ENCODE measurements around the gene ADRM1. TPM values are rescaled to one million over a fixed set of nuclear protein-coding genes. Genes with fewer than 3 reads are reported as not detected.

Gene ADRM1
- total and polyA plus RNA-seq, 2 experiments from 2014 or later, result 206 to 243 TPM

DNA sequence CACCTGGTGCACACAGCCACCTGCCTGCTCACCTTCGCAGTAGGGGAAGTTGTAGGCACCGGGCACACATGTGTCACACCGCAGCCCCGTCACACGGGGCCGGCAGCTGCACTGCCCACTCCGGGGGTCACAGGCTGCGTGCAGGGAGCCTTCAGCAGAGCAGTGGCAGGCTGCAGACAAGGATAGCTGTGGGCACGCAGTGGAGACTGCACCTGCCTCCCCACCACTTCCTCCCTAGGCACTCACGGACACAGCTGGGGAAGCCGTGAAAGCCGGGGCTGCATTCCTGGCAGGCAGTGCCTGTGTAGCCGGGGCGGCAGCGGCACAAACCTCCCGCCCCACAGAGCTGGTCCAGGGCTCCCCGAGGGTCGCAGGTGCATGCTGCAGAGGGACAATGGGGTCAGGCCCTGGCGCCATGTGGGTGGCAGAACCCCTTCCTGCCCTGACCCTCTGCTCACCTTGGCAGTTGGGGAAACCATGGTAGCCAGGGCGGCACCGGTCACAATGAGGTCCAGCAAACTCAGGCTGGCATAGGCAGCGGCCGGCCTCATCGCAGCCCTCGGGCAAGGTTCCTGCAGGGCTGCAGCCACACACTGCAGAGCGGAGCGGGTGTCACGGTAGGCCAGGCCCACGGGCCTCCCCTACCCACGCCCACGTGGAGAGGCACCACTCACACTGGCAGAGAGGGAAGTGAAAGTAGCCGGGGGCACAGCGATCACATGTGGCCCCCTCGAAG lies 34.9 kb downstream of the ADRM1 start (continued):
- TF ChIP-seq REST (IDR thresholded peaks at IDR 0.05; ENCODE audit: unreplicated experiment) (no peak), NANOG (IDR thresholded peaks at IDR 0.05; ENCODE audit: borderline replicate concordance) (no peak)

- H3K27ac Mint-ChIP-seq, result no peak overlapping the region
- Histone ChIP-seq H3F3A (replicated peaks; ENCODE audit: low read depth) (peaks cover 12% of the 10 kb centered on the region; the same call in 1 of the 2 replicates), H2AFZ (no peak overlapping the region), H3K4me1 (ENCODE audit: insufficient read depth) (no peaks in the 10 kb centered on the region), H4K20me1 (replicated peaks; ENCODE audit: insufficient read depth) (no peaks in the 10 kb centered on the region; the same call in 1 of the 2 replicates), H3K4me2 (no peak overlapping the region), H3K79me2 (replicated peaks; ENCODE audit: insufficient read depth) (peaks cover 12% of the 10 kb centered on the region; the same call in 1 of the 2 replicates), H3K4me3 (no peak overlapping the region), H3K36me3 (ENCODE audit: insufficient read depth) (peaks cover 27% of the 10 kb centered on the region), H3K27me3 (ENCODE audit: insufficient read depth) (no peaks in the 10 kb centered on the region), H3K9me2 (ENCODE audit: insufficient read depth) (no peaks in the 10 kb centered on the region), H3K27ac (ENCODE audit: low read depth) (no peak overlapping the region)
- peaks cover 53% of the 10 kb centered on the region for H3K36me3 Mint-ChIP-seq (ENCODE audit: low read depth)
- DNase-seq (ENCODE audit: low spot score) (no peak), ATAC-seq (no peak)
- H3K4me3 Mint-ChIP-seq, result no peak overlapping the region
- no peaks in the 10 kb centered on the region for H3K4me1 Mint-ChIP-seq
- H3K27me3 Mint-ChIP-seq (ENCODE audit: insufficient read depth, low read depth, poor library complexity), result peaks cover 10% of the 10 kb centered on the region
- H3K9me3 Mint-ChIP-seq, result no peaks in the 10 kb centered on the region
- TF ChIP-seq JUNB (IDR thresholded peaks at IDR 0.05; ENCODE audit: unreplicated experiment) (no peak), NANOG (IDR thresholded peaks at IDR 0.05; ENCODE audit: borderline replicate concordance) (no peak), EZH2phosphoT487 (IDR thresholded peaks at IDR 0.05; ENCODE audit: unreplicated experiment) (no peak), ETS1 (IDR thresholded peaks at IDR 0.05) (no peak), ZNF331 (CRISPR knock-in tag; IDR thresholded peaks at IDR 0.05; ENCODE audit: low read depth) (no peak), CREB1 (CRISPR knock-in tag; IDR thresholded peaks at IDR 0.05; ENCODE audit: low read depth) (no peak), EZH2 (IDR thresholded peaks at IDR 0.05; ENCODE audit: low read depth, unreplicated experiment) (no peak), ZNF114 (CRISPR knock-in tag; IDR thresholded peaks at IDR 0.05) (no peak), STAT1 (IDR thresholded peaks at IDR 0.05; ENCODE audit: unreplicated experiment) (no peak), POLR2AphosphoS5 (IDR thresholded peaks at IDR 0.05; ENCODE audit: low read depth) (no peak), ZNF462 (CRISPR knock-in tag; IDR thresholded peaks at IDR 0.05) (no peak)
- TF ChIP-seq, protein P1, sequence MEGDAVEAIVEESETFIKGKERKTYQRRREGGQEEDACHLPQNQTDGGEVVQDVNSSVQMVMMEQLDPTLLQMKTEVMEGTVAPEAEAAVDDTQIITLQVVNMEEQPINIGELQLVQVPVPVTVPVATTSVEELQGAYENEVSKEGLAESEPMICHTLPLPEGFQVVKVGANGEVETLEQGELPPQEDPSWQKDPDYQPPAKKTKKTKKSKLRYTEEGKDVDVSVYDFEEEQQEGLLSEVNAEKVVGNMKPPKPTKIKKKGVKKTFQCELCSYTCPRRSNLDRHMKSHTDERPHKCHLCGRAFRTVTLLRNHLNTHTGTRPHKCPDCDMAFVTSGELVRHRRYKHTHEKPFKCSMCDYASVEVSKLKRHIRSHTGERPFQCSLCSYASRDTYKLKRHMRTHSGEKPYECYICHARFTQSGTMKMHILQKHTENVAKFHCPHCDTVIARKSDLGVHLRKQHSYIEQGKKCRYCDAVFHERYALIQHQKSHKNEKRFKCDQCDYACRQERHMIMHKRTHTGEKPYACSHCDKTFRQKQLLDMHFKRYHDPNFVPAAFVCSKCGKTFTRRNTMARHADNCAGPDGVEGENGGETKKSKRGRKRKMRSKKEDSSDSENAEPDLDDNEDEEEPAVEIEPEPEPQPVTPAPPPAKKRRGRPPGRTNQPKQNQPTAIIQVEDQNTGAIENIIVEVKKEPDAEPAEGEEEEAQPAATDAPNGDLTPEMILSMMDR (conservative IDR thresholded peaks at IDR 0.05; ENCODE audit: low read depth in 2 of 2), result no peak
These were observed 35.5 kb downstream of the ADRM1 start for GRCh38 chr20:62338294-62338620.

Measured in GM23338 (cell line).